H1 (cell line): Measurements from ENCODE around the gene JMJD7. TPM values are rescaled to one million over a fixed set of nuclear protein-coding genes. Genes with fewer than 3 reads are reported as not detected.

ENCODE experiments used
- CTCF ChIA-PET: fragments of 300-600 bp; sonication (Branson Sonifier 250); formaldehyde crosslinking; loops from one replicate; lab custom pipeline; 2021; ENCODE audit not compliant: partially characterized antibody; lab: Charles Lee
- POLR2A ChIA-PET: fragments of 300-600 bp; sonication (Branson Sonifier 250); formaldehyde crosslinking; loops from one replicate; lab custom pipeline; 2021; ENCODE audit warnings: inconsistent platforms; ENCODE audit not compliant: partially characterized antibody; lab: Charles Lee
- DNase-seq, 2 experiments: peaks; one replicate each; pipeline versions ENCODE4 v3.0.0 to v3.0.0-alpha.2; 2010 to 2022; ENCODE audit warnings: low spot score in 2 of 2, low read depth in 1 of 2, mixed read lengths in 1 of 2
- FAIRE-seq: peaks from 2 replicates; lab custom pipeline; 2011; peaks lifted over from hg19 to GRCh38; lab: Jason Lieb, UNC
- H2AFZ ChIP-seq: 2 replicates; pipeline ENCODE4 v1.8.1; 2012; ENCODE audit warnings: low read length, inconsistent platforms
- H2AK5ac ChIP-seq: 2 replicates; pipeline ENCODE4 v1.6.1; 2013; ENCODE audit warnings: low read depth, low read length
- H2BK120ac ChIP-seq: replicated peaks from 2 replicates; pipeline ENCODE3; 2013; ENCODE audit warnings: low read depth, low read length, inconsistent platforms
- H2BK12ac ChIP-seq: 2 replicates; pipeline ENCODE4 v1.6.1; 2013; ENCODE audit warnings: low read depth, low read length
- H2BK15ac ChIP-seq: 2 replicates; pipeline ENCODE4 v1.6.1; 2013; ENCODE audit warnings: low read length
- H2BK20ac ChIP-seq: 2 replicates; pipeline ENCODE4 v1.6.1; 2013; ENCODE audit warnings: low read length
- H2BK5ac ChIP-seq: 2 replicates; pipeline ENCODE4 v1.6.1; 2013; ENCODE audit warnings: low read depth, low read length
- H3K14ac ChIP-seq: 2 replicates; pipeline ENCODE4 v1.6.1; 2013; ENCODE audit warnings: inconsistent platforms; ENCODE audit not compliant: insufficient read length
- H3K18ac ChIP-seq: 2 replicates; pipeline ENCODE4 v1.6.1; 2013; ENCODE audit warnings: low read length; ENCODE audit errors: extremely low read depth
- H3K23ac ChIP-seq: 2 replicates; pipeline ENCODE4 v1.6.1; 2013; ENCODE audit warnings: inconsistent platforms; ENCODE audit not compliant: insufficient read length
- H3K23me2 ChIP-seq: 2 replicates; pipeline ENCODE4 v1.6.1; 2013; ENCODE audit warnings: low read depth, low read length
- H3K27ac ChIP-seq: 2 replicates; pipeline ENCODE4 v1.6.1; 2011; ENCODE audit warnings: low read depth, low read length, inconsistent platforms
- H3K27me3 ChIP-seq, 4 experiments: replicated peaks in 1 of 4; 1 replicate in 1 of 4; 2 replicates in 3 of 4; pipeline versions ENCODE4 v1.6.1 to v1.8.1; 2011 to 2013; ENCODE audit warnings: low read length in 3 of 4, mild to moderate bottlenecking in 3 of 4, inconsistent platforms in 2 of 4, mixed read lengths in 2 of 4, moderate library complexity in 1 of 4; ENCODE audit not compliant: control insufficient read depth in 3 of 4, insufficient read depth in 3 of 4; ENCODE audit errors: extremely low read depth in 1 of 4
- H3K36me3 ChIP-seq, 4 experiments: 2 replicates each; pipeline versions ENCODE4 v1.6.1 to v1.8.1; 2011 to 2013; ENCODE audit warnings: mild to moderate bottlenecking in 4 of 4, low read length in 3 of 4, moderate library complexity in 2 of 4, control low read depth in 1 of 4, inconsistent platforms in 1 of 4; ENCODE audit not compliant: insufficient read depth in 4 of 4, control insufficient read depth in 2 of 4
- H3K4ac ChIP-seq: replicated peaks from 2 replicates; pipeline ENCODE3; 2013; ENCODE audit warnings: low read length, low read depth, mixed read lengths, inconsistent platforms; ENCODE audit not compliant: insufficient read length
- H3K4me1 ChIP-seq, 4 experiments: replicated peaks in 1 of 4; 1 replicate in 1 of 4; 2 replicates in 3 of 4; pipeline versions ENCODE4 v1.6.1 to v1.8.1; 2011 to 2013; ENCODE audit warnings: low read length in 3 of 4, inconsistent platforms in 2 of 4, mixed read lengths in 1 of 4; ENCODE audit not compliant: insufficient read depth in 4 of 4, control insufficient read depth in 3 of 4
- H3K4me2 ChIP-seq, 2 experiments: 2 replicates each; pipeline versions ENCODE4 v1.6.1 to v1.8.1; 2011 to 2013; ENCODE audit warnings: low read depth in 2 of 2, low read length in 2 of 2, control low read depth in 1 of 2, inconsistent platforms in 1 of 2, mild to moderate bottlenecking in 1 of 2; ENCODE audit not compliant: insufficient read depth in 1 of 2
- H3K4me3 ChIP-seq, 4 experiments: fragments of 200-600, 300-600 bp in 1 of 4; sonication (generic), shearing (Covaris generic), sonication (Bioruptor Twin) in 1 of 4; 2 replicates each; pipeline versions ENCODE4 v1.5.1 to v1.8.1; 2011 to 2016; ENCODE audit warnings: low read length in 4 of 4, low read depth in 3 of 4, control low read depth in 2 of 4, inconsistent platforms in 2 of 4, mild to moderate bottlenecking in 2 of 4, mixed read lengths in 1 of 4, moderate library complexity in 1 of 4; ENCODE audit not compliant: insufficient read depth in 2 of 4; ENCODE audit errors: extremely low read depth in 1 of 4
- H3K56ac ChIP-seq: replicated peaks from 2 replicates; pipeline ENCODE3; 2013; ENCODE audit warnings: low read depth, mild to moderate bottlenecking, mixed read lengths, low read length, inconsistent platforms; ENCODE audit not compliant: insufficient read length
- H3K79me1 ChIP-seq: 2 replicates; pipeline ENCODE4 v1.6.1; 2013; ENCODE audit warnings: low read depth, low read length, control low read depth
- H3K79me2 ChIP-seq, 2 experiments: 2 replicates each; pipeline versions ENCODE4 v1.6.1 to v1.8.1; 2012 to 2013; ENCODE audit warnings: low read length in 2 of 2, mild to moderate bottlenecking in 2 of 2, inconsistent platforms in 1 of 2; ENCODE audit not compliant: insufficient read depth in 2 of 2, control insufficient read depth in 1 of 2
- H3K9ac ChIP-seq, 4 experiments: replicated peaks in 1 of 4; 1 replicate in 1 of 4; 2 replicates in 3 of 4; pipeline versions ENCODE4 v1.6.1 to v1.8.1; 2011 to 2013; ENCODE audit warnings: low read depth in 3 of 4, low read length in 3 of 4, control low read depth in 2 of 4, mild to moderate bottlenecking in 2 of 4, moderate library complexity in 2 of 4, inconsistent platforms in 1 of 4; ENCODE audit errors: extremely low read depth in 1 of 4
- H3K9me3 ChIP-seq, 2 experiments: 2 replicates each; pipeline versions ENCODE4 v1.6.1 to v1.8.1; 2012 to 2013; ENCODE audit warnings: mild to moderate bottlenecking in 2 of 2, moderate library complexity in 2 of 2, control low read depth in 1 of 2, inconsistent platforms in 1 of 2, low read depth in 1 of 2, low read length in 1 of 2, mixed read lengths in 1 of 2; ENCODE audit not compliant: insufficient read depth in 2 of 2
- H4K20me1 ChIP-seq, 2 experiments: replicated peaks in 1 of 2; 2 replicates each; pipeline versions ENCODE3 to v1.8.1; 2011 to 2013; ENCODE audit warnings: inconsistent platforms in 2 of 2, low read length in 2 of 2, mild to moderate bottlenecking in 1 of 2; ENCODE audit not compliant: insufficient read depth in 2 of 2, control insufficient read depth in 1 of 2
- H4K5ac ChIP-seq: 2 replicates; pipeline ENCODE4 v1.6.1; 2013; ENCODE audit warnings: low read length, low read depth, mixed read lengths, inconsistent platforms; ENCODE audit not compliant: insufficient read length
- H4K8ac ChIP-seq: 2 replicates; pipeline ENCODE4 v1.8.0; 2013; ENCODE audit warnings: mild to moderate bottlenecking, moderate library complexity, low read length, inconsistent platforms; ENCODE audit not compliant: insufficient read depth; ENCODE audit errors: extremely low read depth
- H4K91ac ChIP-seq: replicated peaks from 2 replicates; pipeline ENCODE3; 2013; ENCODE audit warnings: low read length, mixed read lengths, inconsistent platforms; ENCODE audit not compliant: insufficient read length
- CEBPB ChIP-seq: IDR thresholded peaks from 2 replicates; pipeline ENCODE4 v1.6.1; 2012; ENCODE audit warnings: low read depth, low read length
- CHD2 ChIP-seq: IDR thresholded peaks from 2 replicates; pipeline ENCODE4 v1.6.1; 2012; ENCODE audit warnings: low read length, improper control_type of control experiment
- KDM1A ChIP-seq: fragments of 200-600, 300-600 bp; sonication (generic); IDR thresholded peaks from 2 replicates; pipeline ENCODE4 v1.7.1; 2016; ENCODE audit warnings: mild to moderate bottlenecking, low read length, borderline replicate concordance
- RNF2 ChIP-seq: fragments of 200-900, 300-1000 bp; sonication (generic); IDR thresholded peaks from 2 replicates; pipeline ENCODE4 v1.7.1; 2016; ENCODE audit warnings: borderline replicate concordance, low read depth, mild to moderate bottlenecking, antibody characterized with exemption, low read length; ENCODE audit not compliant: poor library complexity, severe bottlenecking; ENCODE audit errors: missing control alignments
- SP2 ChIP-seq: IDR thresholded peaks from 2 replicates; pipeline ENCODE4 v1.6.1; 2012; ENCODE audit warnings: mild to moderate bottlenecking, low read length, inconsistent platforms
- TAF7 ChIP-seq: optimal IDR thresholded peaks from 2 replicates; pipeline ENCODE3; 2011; ENCODE audit warnings: low read depth, mild to moderate bottlenecking, inconsistent platforms, low read length, moderate library complexity, borderline replicate concordance
- TBP ChIP-seq: IDR thresholded peaks from 2 replicates; pipeline ENCODE4 v1.6.1; 2011; ENCODE audit warnings: low read depth, low read length, improper control_type of control experiment
- YY1 ChIP-seq: IDR thresholded peaks from 2 replicates; pipeline ENCODE4 v1.6.1; 2011; ENCODE audit warnings: low read depth, mild to moderate bottlenecking, low read length
- WGBS, 2 experiments: shearing (Covaris generic) in 1 of 2; methylation state at CpG; one replicate each; pipeline versions ENCODE4 v1.1.6 to v1.1.7; 2013 to 2015; ENCODE audit warnings: low lambda C conversion rate in 2 of 2, mixed read lengths in 2 of 2, inconsistent platforms in 1 of 2, low coverage in 1 of 2, missing lambda C conversion rate in 1 of 2; ENCODE audit not compliant: insufficient replicate concordance in 2 of 2, insufficient coverage in 1 of 2, insufficient read length in 1 of 2; ENCODE audit errors: extremely low coverage in 1 of 2, missing lambda C conversion rate in 1 of 2; 5-methylcytosine and 5-hydroxymethylcytosine counted together
- polyA plus RNA-seq, 7 experiments: library from polyadenylated mRNA; depleted of rRNA in 3 of 7; stranded (reverse) in 5 of 7; unstranded in 2 of 7; fragments of >200 nt in 5 of 7; fragments of 200-250 nt in 2 of 7; gene quantifications; 1 replicate in 5 of 7; 2 replicates in 1 of 7; 4 replicates in 1 of 7; pipeline versions ENCODE4 v1.2.1 to v1.2.3, GENCODE V29; 2011 to 2013; ENCODE audit warnings: missing spikeins in 2 of 7, mixed read lengths in 2 of 7
- total RNA-seq: library from RNA; stranded (reverse); fragmentation: NEBNext Ultra II Directional; extraction: Animal tissue kit (Norgen Biotek cat#: 25700); gene quantifications from 2 replicates; pipeline ENCODE4 v1.2.1, GENCODE V29; 2021
- TF ChIP-seq, protein P1 (sequence below): IDR thresholded peaks from 2 replicates; pipeline ENCODE4 v1.6.1; 2011; ENCODE audit warnings: low read depth, mild to moderate bottlenecking, low read length; ENCODE audit not compliant: insufficient read depth
- TF ChIP-seq, protein P2 (sequence below): IDR thresholded peaks from 2 replicates; pipeline ENCODE4 v1.6.1; 2012; ENCODE audit warnings: inconsistent platforms

The JMJD7 gene
- total and polyA plus RNA-seq, 2 of the 8 experiments (the other 6 are each of a cell fraction or from before 2014, with no cell fraction given): 15.0 to 20.0 TPM

DNA sequence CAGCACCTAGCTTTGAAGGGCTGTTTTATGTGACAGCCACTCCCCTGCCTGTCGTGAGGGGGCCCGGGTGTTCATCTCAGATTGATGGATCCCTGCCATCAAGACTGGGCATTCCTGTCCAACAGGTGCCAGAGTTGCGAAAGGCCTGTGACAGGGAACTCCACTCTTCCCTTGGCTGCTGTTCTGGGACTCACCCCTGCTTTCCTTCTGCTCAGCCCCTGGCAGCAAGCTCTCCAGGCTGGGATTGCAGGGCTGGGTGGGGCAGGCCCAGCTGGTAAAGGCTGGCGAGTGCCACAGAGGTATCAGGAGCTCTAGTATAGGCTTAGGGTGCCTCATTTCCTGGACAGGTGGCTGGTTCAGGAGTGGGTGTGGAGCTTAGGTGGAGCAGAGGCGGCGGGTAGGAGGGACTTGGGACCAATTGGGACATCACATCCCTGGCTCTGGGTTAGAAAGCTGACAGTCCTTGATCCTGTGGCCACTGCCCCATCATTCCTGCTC lies 10.6 kb downstream of the JMJD7 start, which contains the start of gene PLA2G4B:
TSS of gene PLA2G4B (plus strand) at position 448 of the 498 bp plus-strand sequence. CDS start 67 bp downstream, outside the sequence.
- no peak within 1 kb of the TSS for H2BK120ac ChIP-seq
- no peak within 1 kb of the TSS for H3K14ac ChIP-seq
- H2BK12ac ChIP-seq: no peak within 1 kb of the TSS
- H4K8ac ChIP-seq: no peak within 1 kb of the TSS
- no peaks in the 10 kb centered on the region for H3K9me3 ChIP-seq
- FAIRE-seq (no peak), DNase-seq (no peak)
- no peak within 1 kb of the TSS for H2BK20ac ChIP-seq
- no peak within 1 kb of the TSS for H3K9ac ChIP-seq
- H2BK15ac ChIP-seq: no peak within 1 kb of the TSS
- no peak within 1 kb of the TSS for H2AFZ ChIP-seq
- CTCF ChIA-PET: interaction anchor here (0.8 to 4.0 kb wide), 5 partner anchors 8 to 1322 kb away, joined by 3 to 14 read pairs (median 4); partner anchors contain the start of gene JMJD7
- H3K23ac ChIP-seq: no peak within 1 kb of the TSS
- no peak within 1 kb of the TSS for H3K4me2 ChIP-seq
- no peak within 1 kb of the TSS for H2AK5ac ChIP-seq
- H3K36me3 ChIP-seq: no peaks in the 10 kb centered on the region
- 90% methylated on average over 6 of the region's 6 CpGs; no CpG with 5 or more reads in 1 of the 2 experiments for WGBS, 2 experiments
- no peaks in the 10 kb centered on the region for H3K23me2 ChIP-seq
- H3K79me1 ChIP-seq: peaks cover 2% of the 10 kb centered on the region; the same call in 1 of the 2 replicates
- no peaks in the 10 kb centered on the region for H3K27me3 ChIP-seq
- no peak within 1 kb of the TSS for H3K27ac ChIP-seq
- H4K5ac ChIP-seq: no peak within 1 kb of the TSS
- no peak within 1 kb of the TSS for H2BK5ac ChIP-seq
- no peak within 1 kb of the TSS for H3K56ac ChIP-seq
- H3K18ac ChIP-seq: no peak within 1 kb of the TSS
- H4K20me1 ChIP-seq: peaks cover 0 to 8% of the 10 kb centered on the region in 2 experiments
- H3K4ac ChIP-seq: no peak within 1 kb of the TSS
- POLR2A ChIA-PET: interaction anchor here (0.7 to 6.8 kb wide), 2 partner anchors 13 to 81 kb away, joined by 3 to 45 read pairs; no protein-coding TSS in a partner anchor
- H3K4me1 ChIP-seq: no peaks in the 10 kb centered on the region
- no peaks in the 10 kb centered on the region for H3K79me2 ChIP-seq
- no peak within 1 kb of the TSS for H4K91ac ChIP-seq
- no peak within 1 kb of the TSS for H3K4me3 ChIP-seq
- TF ChIP-seq TAF7 (no peak), KDM1A (no peak), SP2 (no peak), RNF2 (no peak), CHD2 (no peak), YY1 (no peak), CEBPB (no peak), TBP (no peak)
- TF ChIP-seq, protein P1, sequence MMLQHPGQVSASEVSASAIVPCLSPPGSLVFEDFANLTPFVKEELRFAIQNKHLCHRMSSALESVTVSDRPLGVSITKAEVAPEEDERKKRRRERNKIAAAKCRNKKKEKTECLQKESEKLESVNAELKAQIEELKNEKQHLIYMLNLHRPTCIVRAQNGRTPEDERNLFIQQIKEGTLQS: no peak
- TF ChIP-seq, protein P2, sequence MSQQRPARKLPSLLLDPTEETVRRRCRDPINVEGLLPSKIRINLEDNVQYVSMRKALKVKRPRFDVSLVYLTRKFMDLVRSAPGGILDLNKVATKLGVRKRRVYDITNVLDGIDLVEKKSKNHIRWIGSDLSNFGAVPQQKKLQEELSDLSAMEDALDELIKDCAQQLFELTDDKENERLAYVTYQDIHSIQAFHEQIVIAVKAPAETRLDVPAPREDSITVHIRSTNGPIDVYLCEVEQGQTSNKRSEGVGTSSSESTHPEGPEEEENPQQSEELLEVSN: no peak
